ENCODE data around the gene RPL35. TPM values are rescaled to one million over a fixed set of nuclear protein-coding genes. Genes with fewer than 3 reads are reported as not detected.

Gene RPL35
- total RNA-seq (1,000 to 10,000 TPM; 2,023 to 2,058 TPM), polyA plus RNA-seq (1,829 TPM)

DNA sequence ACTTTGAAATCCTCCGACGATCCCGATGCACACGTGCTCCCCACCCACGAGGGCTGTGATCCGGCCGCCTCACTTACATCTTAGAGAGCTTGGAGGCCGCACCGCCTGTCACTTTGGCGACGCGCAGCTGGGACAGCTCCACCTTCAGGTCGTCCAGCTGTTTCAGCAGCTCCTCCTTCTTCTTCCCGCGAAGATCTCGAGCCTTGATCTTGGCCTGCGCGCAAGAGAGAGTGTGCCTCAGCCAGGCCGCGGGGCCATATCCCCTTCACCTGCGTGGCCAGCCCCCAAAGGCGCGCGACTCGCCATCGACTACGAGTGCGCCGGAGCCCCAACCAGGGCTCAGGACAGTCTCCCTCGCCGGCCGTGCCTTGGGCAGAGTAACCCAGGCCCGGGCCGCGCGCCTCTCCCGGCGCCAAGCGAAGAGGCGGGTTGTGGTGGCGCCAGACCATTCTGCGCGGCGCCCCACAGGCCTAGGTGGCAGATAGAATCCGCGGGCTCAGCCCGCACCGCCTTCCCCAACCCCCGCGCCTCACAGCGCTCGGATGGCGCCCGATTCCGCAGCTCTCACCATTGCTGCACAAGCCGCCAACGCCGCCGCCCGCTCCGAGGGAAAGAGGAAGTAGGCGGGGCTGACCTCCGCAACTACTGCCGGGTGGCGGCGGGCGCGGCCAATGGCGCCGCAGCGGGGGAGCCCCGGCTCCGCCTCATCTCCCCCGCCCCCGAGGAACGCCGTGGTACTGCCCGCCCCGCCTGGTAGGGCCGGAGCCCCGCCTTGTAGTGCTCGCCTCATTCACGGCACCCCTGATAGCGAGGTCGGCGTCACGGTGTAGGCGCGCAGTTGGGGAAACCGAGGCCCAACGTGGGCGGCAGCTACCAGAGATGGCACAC is at the start of gene RPL35, which contains the start of gene ARPC5L:
RPL35 (minus strand) TSS at position 616 of the 888 bp plus-strand sequence; CDS start at position 571, 45 bp downstream.
ARPC5L (plus strand) TSS at position 789 of the 888 bp plus-strand sequence. CDS start 7,161 bp downstream, outside the sequence.
- peaks cover 32% of the 10 kb centered on the region for H3K36me3 ChIP-seq (ENCODE audit: insufficient read depth, low read length)
- H3K4me3 Mint-ChIP-seq: peak within 1 kb of the TSS; percentile 88 to 99 (median 96)

DNA sequence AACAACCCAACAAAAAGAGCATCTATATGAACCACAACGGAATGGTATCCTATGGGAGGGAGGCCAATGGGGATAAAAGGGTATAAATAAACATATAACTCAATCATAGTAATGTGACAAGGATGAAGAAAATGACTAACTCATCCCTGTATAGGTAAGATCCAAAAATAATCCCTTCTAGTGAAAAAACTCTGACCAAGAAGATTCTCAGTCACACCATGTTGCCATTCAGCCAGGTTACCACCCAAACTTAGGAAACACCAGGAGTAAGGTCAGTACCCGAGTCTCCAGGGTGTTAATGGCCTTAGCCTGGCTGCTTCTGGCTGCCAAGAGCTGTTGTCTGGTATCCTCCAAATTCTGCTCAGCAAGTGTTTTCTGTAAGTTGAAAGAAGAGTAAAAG is 46.3 kb upstream of the RPL35 start:
- H3K9me3 ChIP-seq (ENCODE audit: low read length): no peaks in the 10 kb centered on the region
- H3K27me3 ChIP-seq (ENCODE audit: insufficient read depth, low read length, poor library complexity, severe bottlenecking): no peaks in the 10 kb centered on the region
- Mint-ChIP-seq H3K9me3 (no peaks in the 10 kb centered on the region), H3K27me3 (no peaks in the 10 kb centered on the region), H3K27ac (peak overlapping the region in 3 of 8 donors; percentile 33 to 93 (median 35)), H3K4me1 (peaks cover 0 to 4% (median 0%) of the 10 kb centered on the region in 3 donors), H3K36me3 (peaks cover 6 to 55% (median 24%) of the 10 kb centered on the region in 3 donors), H3K4me3 (no peak overlapping the region)
- no peak overlapping the region for H3K27ac ChIP-seq (ENCODE audit: low read depth, low read length)
- POLR2A ChIA-PET: no interaction called here
- no peak for DNase-seq
- H3K36me3 ChIP-seq (ENCODE audit: insufficient read depth, low read length): peaks cover 9% of the 10 kb centered on the region
- no peak overlapping the region for H3K4me3 ChIP-seq (ENCODE audit: low read length)
- H3K4me1 ChIP-seq (ENCODE audit: insufficient read depth, low read length): no peaks in the 10 kb centered on the region
- CTCF ChIA-PET: interaction anchor here (1.3 kb wide), 1 partner anchor 10 kb away, joined by 4 read pairs; no protein-coding TSS in a partner anchor

More for the DNA sequence above, at the start of gene RPL35, which contains the start of gene ARPC5L:
- Histone ChIP-seq H3K27me3 (ENCODE audit: insufficient read depth, low read length, poor library complexity, severe bottlenecking) (no peaks in the 10 kb centered on the region), H3K27ac (ENCODE audit: low read depth, low read length) (peak within 1 kb of the TSS; percentile 96), H3K9me3 (ENCODE audit: low read length) (no peaks in the 10 kb centered on the region), H3K4me3 (ENCODE audit: low read length) (peak within 1 kb of the TSS; percentile 88), H3K4me1 (ENCODE audit: insufficient read depth, low read length) (peaks cover 21% of the 10 kb centered on the region)
- Mint-ChIP-seq H3K27me3 (no peaks in the 10 kb centered on the region), H3K27ac (peak within 1 kb of the TSS; percentile 92 to 98 (median 98)), H3K4me1 (peaks cover 26 to 44% (median 31%) of the 10 kb centered on the region in 3 donors), H3K36me3 (peaks cover 4 to 52% (median 12%) of the 10 kb centered on the region in 3 donors), H3K9me3 (no peaks in the 10 kb centered on the region)
- CTCF ChIA-PET: interaction anchor here (1.0 to 3.0 kb wide), 5 partner anchors 8 to 89 kb away, joined by 4 to 31 read pairs (median 8); partner anchors contain the start of genes NR6A1 and WDR38
- DNase-seq: peak; percentile 93 to 96 (median 94)
- POLR2A ChIA-PET: interaction anchor here (0.5 to 3.2 kb wide), 9 partner anchors 9 to 1657 kb away, joined by 3 to 35 read pairs (median 5); partner anchors contain the start of genes GOLGA1, HSPA5 and NR6A1

DNA sequence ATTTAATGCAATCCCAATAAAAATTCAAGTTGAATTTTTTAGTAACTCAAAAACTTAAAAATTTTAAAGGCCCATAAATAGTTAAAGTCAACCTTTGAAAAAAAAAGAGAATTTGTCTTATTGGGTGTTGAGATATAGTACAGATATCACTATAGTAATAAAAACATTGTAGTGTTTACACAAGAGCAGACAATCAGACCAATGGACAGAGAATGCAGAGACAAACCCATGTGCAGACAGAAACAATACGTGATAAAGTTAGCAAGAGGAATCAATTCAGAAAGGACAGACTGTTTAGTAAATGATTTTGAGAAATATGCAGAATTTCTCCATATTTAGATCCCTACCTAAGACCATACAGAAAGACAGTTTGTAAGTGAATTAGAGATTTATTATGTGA is 45.2 kb upstream of the RPL35 start:
- Mint-ChIP-seq H3K36me3 (peaks cover 6 to 53% (median 28%) of the 10 kb centered on the region in 3 donors), H3K4me1 (peaks cover 0 to 4% (median 0%) of the 10 kb centered on the region in 3 donors), H3K4me3 (no peak overlapping the region), H3K27ac (peak overlapping the region in 3 of 8 donors; percentile 16 to 62 (median 36)), H3K9me3 (no peaks in the 10 kb centered on the region), H3K27me3 (peaks cover 0 to 2% of the 10 kb centered on the region in 2 donors)
- H3K4me3 ChIP-seq (ENCODE audit: low read length): no peak overlapping the region
- H3K27me3 ChIP-seq (ENCODE audit: insufficient read depth, low read length, poor library complexity, severe bottlenecking): no peaks in the 10 kb centered on the region
- peaks cover 12% of the 10 kb centered on the region for H3K36me3 ChIP-seq (ENCODE audit: insufficient read depth, low read length)
- DNase-seq: no peak
- CTCF ChIA-PET: no interaction called here
- no peaks in the 10 kb centered on the region for H3K4me1 ChIP-seq (ENCODE audit: insufficient read depth, low read length)
- POLR2A ChIA-PET: no interaction called here
- no peaks in the 10 kb centered on the region for H3K9me3 ChIP-seq (ENCODE audit: low read length)
- no peak overlapping the region for H3K27ac ChIP-seq (ENCODE audit: low read depth, low read length)

DNA sequence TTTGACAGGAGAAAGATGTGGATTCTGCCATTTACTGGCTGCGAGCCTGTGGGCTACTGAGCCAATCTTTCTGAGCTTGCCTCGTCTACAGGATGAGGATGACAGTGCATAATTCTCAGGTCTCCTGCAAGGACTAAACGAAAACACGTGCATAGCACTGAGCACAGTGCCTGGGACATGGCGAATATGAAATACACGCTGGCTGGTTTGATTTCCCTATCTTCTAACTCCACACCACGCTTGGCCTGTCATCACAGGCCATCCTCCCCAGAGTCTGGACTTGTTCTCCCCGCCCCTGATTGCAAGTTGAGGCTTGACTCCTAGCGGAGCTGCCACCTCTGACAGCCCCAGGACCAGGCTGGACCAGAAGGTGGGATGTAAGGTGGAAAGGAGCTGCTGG is 38.1 kb upstream of the RPL35 start:
- peaks cover 7 to 11% (median 10%) of the 10 kb centered on the region in 3 donors for H3K4me1 Mint-ChIP-seq
- peaks cover 13% of the 10 kb centered on the region for H3K36me3 ChIP-seq (ENCODE audit: insufficient read depth, low read length)
- CTCF ChIA-PET: no interaction called here
- H3K27ac Mint-ChIP-seq: no peak overlapping the region
- no peaks in the 10 kb centered on the region for H3K27me3 ChIP-seq (ENCODE audit: insufficient read depth, low read length, poor library complexity, severe bottlenecking)
- H3K9me3 Mint-ChIP-seq: no peaks in the 10 kb centered on the region
- no peak overlapping the region for H3K4me3 Mint-ChIP-seq
- POLR2A ChIA-PET: no interaction called here
- no peak overlapping the region for H3K27ac ChIP-seq (ENCODE audit: low read depth, low read length)
- H3K9me3 ChIP-seq (ENCODE audit: low read length): no peaks in the 10 kb centered on the region
- no peak overlapping the region for H3K4me3 ChIP-seq (ENCODE audit: low read length)
- H3K36me3 Mint-ChIP-seq: peaks cover 8 to 62% (median 22%) of the 10 kb centered on the region in 3 donors
- DNase-seq: no peak
- H3K4me1 ChIP-seq (ENCODE audit: insufficient read depth, low read length): no peaks in the 10 kb centered on the region
- H3K27me3 Mint-ChIP-seq: peaks cover 0 to 2% of the 10 kb centered on the region in 2 donors

DNA sequence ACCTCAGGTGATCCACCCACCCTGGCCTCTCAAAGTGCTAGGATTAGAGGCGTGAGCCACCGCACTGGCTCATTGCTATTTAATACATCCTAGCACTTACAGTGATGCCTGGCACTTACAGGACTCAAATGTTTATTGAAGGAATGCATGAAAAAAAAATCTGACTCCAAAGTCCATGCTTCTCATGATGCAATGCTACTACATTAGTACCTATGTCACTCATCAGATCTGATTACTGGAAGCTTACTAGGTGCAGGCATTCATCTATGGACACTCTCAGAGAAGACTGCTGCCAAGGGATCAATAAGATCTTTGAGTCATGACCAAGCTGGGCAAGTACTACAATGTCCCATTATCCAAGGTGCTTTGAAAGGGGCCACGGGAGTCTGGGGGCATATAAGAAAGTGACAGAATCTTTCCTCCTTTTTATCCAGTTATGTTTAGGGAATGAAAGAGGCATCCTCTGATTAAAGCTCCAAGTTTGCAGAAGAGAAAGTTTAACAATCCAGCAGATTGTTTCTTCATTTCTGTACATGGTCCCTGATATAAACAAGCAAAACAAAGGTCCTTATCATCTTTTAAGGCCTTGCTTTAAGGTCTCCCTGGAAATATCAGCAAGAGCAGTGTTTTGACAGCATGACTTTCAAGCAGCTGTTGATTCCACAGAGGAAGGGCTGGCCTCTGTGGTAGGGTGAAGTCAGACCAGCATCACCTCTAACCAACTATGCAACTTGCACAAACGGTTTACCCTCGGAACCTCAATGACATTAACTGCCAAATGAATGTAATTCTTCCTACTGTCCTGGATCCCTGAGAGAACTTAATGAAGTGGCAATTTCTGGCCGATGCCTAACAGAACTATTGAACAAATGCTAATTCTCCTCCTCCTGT is 36.1 kb upstream of the RPL35 start:
- Histone ChIP-seq H3K36me3 (ENCODE audit: insufficient read depth, low read length) (peaks cover 16% of the 10 kb centered on the region), H3K4me3 (ENCODE audit: low read length) (no peak overlapping the region), H3K9me3 (ENCODE audit: low read length) (no peaks in the 10 kb centered on the region), H3K4me1 (ENCODE audit: insufficient read depth, low read length) (no peaks in the 10 kb centered on the region), H3K27ac (ENCODE audit: low read depth, low read length) (no peak overlapping the region), H3K27me3 (ENCODE audit: insufficient read depth, low read length, poor library complexity, severe bottlenecking) (no peaks in the 10 kb centered on the region)
- Mint-ChIP-seq H3K27ac (peak overlapping the region in 2 of 8 donors; percentile 2 to 4), H3K4me3 (no peak overlapping the region), H3K9me3 (no peaks in the 10 kb centered on the region), H3K4me1 (peaks cover 12 to 16% (median 15%) of the 10 kb centered on the region in 3 donors), H3K36me3 (peaks cover 5 to 71% (median 24%) of the 10 kb centered on the region in 3 donors), H3K27me3 (peaks cover 0 to under 1% of the 10 kb centered on the region in 2 donors)
- ChIA-PET POLR2A (interaction anchor here (0.5 kb wide), 1 partner anchor 107 kb away, joined by 3 read pairs; no protein-coding TSS in a partner anchor), CTCF (interaction anchor here (1.0 to 1.8 kb wide), 2 partner anchors 11 to 125 kb away, joined by 3 to 4 read pairs; no protein-coding TSS in a partner anchor)
- no peak for DNase-seq

DNA sequence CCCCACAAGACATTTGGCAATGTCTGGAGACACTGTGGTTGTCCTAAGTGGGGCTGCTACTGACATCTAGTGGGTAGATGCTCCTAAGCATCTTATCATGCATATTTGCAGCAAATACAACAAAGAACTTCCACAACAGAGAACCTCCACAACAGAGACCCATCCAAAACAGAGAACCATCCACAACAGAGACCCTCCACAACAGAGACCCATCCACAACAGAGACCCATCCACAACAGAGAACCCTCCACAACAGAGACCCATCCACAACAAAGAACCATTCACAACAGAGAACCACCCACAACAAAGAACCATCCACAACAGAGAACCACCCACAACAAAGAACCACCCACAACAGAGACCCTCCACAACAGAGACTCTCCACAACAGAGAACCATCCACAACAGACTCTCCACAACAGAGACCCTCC is 33.0 kb upstream of the RPL35 start:
- no peaks in the 10 kb centered on the region for H3K4me1 ChIP-seq (ENCODE audit: insufficient read depth, low read length)
- POLR2A ChIA-PET: no interaction called here
- CTCF ChIA-PET: interaction anchor here (1.6 to 4.2 kb wide), 3 partner anchors 25 to 42 kb away, joined by 4 to 16 read pairs (median 8); partner anchors contain the start of genes RPL35 and WDR38

More for the DNA sequence above, 33.0 kb upstream of the RPL35 start:
- H3K36me3 Mint-ChIP-seq: peaks cover 5 to 78% (median 19%) of the 10 kb centered on the region in 3 donors
- H3K4me3 Mint-ChIP-seq: peak overlapping the region in 3 of 7 donors; percentile 35 to 78 (median 62)
- no peak overlapping the region for H3K27ac ChIP-seq (ENCODE audit: low read depth, low read length)
- H3K27me3 Mint-ChIP-seq: no peaks in the 10 kb centered on the region
- DNase-seq: peak; percentile 7 to 88 (median 60)
- H3K27ac Mint-ChIP-seq: peak overlapping the region in 7 of 8 donors; percentile 15 to 91 (median 58)
- H3K36me3 ChIP-seq (ENCODE audit: insufficient read depth, low read length): peaks cover 32% of the 10 kb centered on the region
- no peak overlapping the region for H3K4me3 ChIP-seq (ENCODE audit: low read length)
- H3K27me3 ChIP-seq (ENCODE audit: insufficient read depth, low read length, poor library complexity, severe bottlenecking): no peaks in the 10 kb centered on the region
- peaks cover 12 to 16% (median 15%) of the 10 kb centered on the region in 3 donors for H3K4me1 Mint-ChIP-seq
- no peaks in the 10 kb centered on the region for H3K9me3 ChIP-seq (ENCODE audit: low read length)
- H3K9me3 Mint-ChIP-seq: no peaks in the 10 kb centered on the region

Measured in CD8-positive, alpha-beta memory T cell (primary cell).